GM23338 (cell line): ENCODE measurements around the gene NPAS2. TPM values are rescaled to one million over a fixed set of nuclear protein-coding genes. Genes with fewer than 3 reads are reported as not detected.

Source experiments
- ATAC-seq: fragments of 200-7000 bp; cut with Tn5 transposase; 3 replicates; pipeline ENCODE4 v1.9.1; 2020
- DNase-seq: peaks from one replicate; pipeline ENCODE4 v3.0.0-alpha.2; 2015; ENCODE audit warnings: low spot score
- H2AFZ ChIP-seq: fragments of 200-600 bp; sonication (generic); 2 replicates; pipeline ENCODE4 v1.8.0; 2016; ENCODE audit warnings: antibody characterized with exemption, mild to moderate bottlenecking, moderate library complexity
- H3F3A ChIP-seq: fragments of 200-600 bp; sonication (generic); replicated peaks from 2 replicates; pipeline ENCODE4 v1.8.0; 2017; ENCODE audit warnings: antibody characterized with exemption, mixed run types, low read depth
- H3K27ac ChIP-seq: fragments of 200-600 bp; sonication (generic); 2 replicates; pipeline ENCODE4 v1.6.1; 2016; ENCODE audit warnings: low read depth
- H3K27me3 ChIP-seq: fragments of 200-600 bp; sonication (generic); 2 replicates; pipeline ENCODE4 v1.8.0; 2016; ENCODE audit warnings: mild to moderate bottlenecking, mixed run types, moderate library complexity; ENCODE audit not compliant: insufficient read depth
- H3K36me3 ChIP-seq: fragments of 200-600 bp; sonication (generic); 2 replicates; pipeline ENCODE4 v1.8.0; 2016; ENCODE audit warnings: mild to moderate bottlenecking; ENCODE audit not compliant: insufficient read depth
- H3K4me1 ChIP-seq: fragments of 200-600 bp; sonication (generic); 2 replicates; pipeline ENCODE4 v1.8.0; 2016; ENCODE audit warnings: mild to moderate bottlenecking, moderate library complexity; ENCODE audit not compliant: insufficient read depth
- H3K4me2 ChIP-seq: fragments of 200-600 bp; sonication (generic); 2 replicates; pipeline ENCODE4 v1.7.1; 2017; ENCODE audit warnings: mixed run types
- H3K4me3 ChIP-seq: fragments of 200-600 bp; sonication (generic); 2 replicates; pipeline ENCODE4 v1.6.1; 2016; ENCODE audit warnings: mixed run types
- H3K79me2 ChIP-seq: fragments of 200-600 bp; sonication (generic); replicated peaks from 2 replicates; pipeline ENCODE4 v1.8.0; 2017; ENCODE audit warnings: mild to moderate bottlenecking; ENCODE audit not compliant: insufficient read depth
- H3K9me2 ChIP-seq: fragments of 200-600 bp; sonication (generic); 2 replicates; pipeline ENCODE4 v1.8.0; 2017; ENCODE audit not compliant: insufficient read depth
- H4K20me1 ChIP-seq: fragments of 200-600 bp; sonication (generic); replicated peaks from 2 replicates; pipeline ENCODE4 v1.8.0; 2017; ENCODE audit warnings: mild to moderate bottlenecking; ENCODE audit not compliant: insufficient read depth
- H3K27ac Mint-ChIP-seq: 2 replicates; pipeline ENCODE4 v1.8.0; 2020; ENCODE audit warnings: inconsistent platforms, mild to moderate bottlenecking, moderate library complexity, mixed read lengths
- H3K27me3 Mint-ChIP-seq: 3 replicates; pipeline ENCODE4 v1.8.0; 2022; ENCODE audit warnings: low read depth, mild to moderate bottlenecking, moderate library complexity, mixed read lengths, inconsistent platforms; ENCODE audit not compliant: insufficient read depth, poor library complexity
- H3K36me3 Mint-ChIP-seq: 3 replicates; pipeline ENCODE4 v1.8.0; 2021; ENCODE audit warnings: low read depth, mild to moderate bottlenecking, inconsistent platforms, moderate library complexity, mixed read lengths
- H3K4me1 Mint-ChIP-seq: 3 replicates; pipeline ENCODE4 v1.8.0; 2020; ENCODE audit warnings: mild to moderate bottlenecking, inconsistent platforms, mixed read lengths
- H3K4me3 Mint-ChIP-seq: 3 replicates; pipeline ENCODE4 v1.8.0; 2021; ENCODE audit warnings: moderate library complexity, mild to moderate bottlenecking, inconsistent platforms, mixed read lengths
- H3K9me3 Mint-ChIP-seq: 3 replicates; pipeline ENCODE4 v1.8.0; 2020; ENCODE audit warnings: moderate library complexity, mild to moderate bottlenecking, inconsistent platforms, mixed read lengths
- CREB1 ChIP-seq: fragments of 250-450 bp; sonication (Bioruptor Pico); IDR thresholded peaks from 2 replicates; pipeline ENCODE4 v1.5.0; 2020; ENCODE audit warnings: low read depth, mild to moderate bottlenecking, moderate library complexity
- ETS1 ChIP-seq: IDR thresholded peaks from 2 replicates; pipeline ENCODE4 v1.6.1; 2016; ENCODE audit warnings: antibody characterized with exemption
- EZH2 ChIP-seq: fragments of 200-600 bp; sonication (generic); IDR thresholded peaks from one replicate; pipeline ENCODE4 v1.8.0; 2017; ENCODE audit warnings: antibody characterized with exemption, mild to moderate bottlenecking, low read depth; ENCODE audit not compliant: unreplicated experiment
- EZH2phosphoT487 ChIP-seq: fragments of 200-600 bp; sonication (generic); IDR thresholded peaks from one replicate; pipeline ENCODE4 v1.8.1; 2018; ENCODE audit warnings: antibody characterized with exemption; ENCODE audit not compliant: unreplicated experiment
- NANOG ChIP-seq: IDR thresholded peaks from 2 replicates; pipeline ENCODE4 v1.6.1; 2016; ENCODE audit warnings: antibody characterized with exemption, borderline replicate concordance
- POLR2AphosphoS5 ChIP-seq: IDR thresholded peaks from 2 replicates; pipeline ENCODE4 v1.6.1; 2016; ENCODE audit warnings: antibody characterized with exemption, low read depth
- REST ChIP-seq: IDR thresholded peaks from one replicate; pipeline ENCODE4 v1.6.1; 2018; ENCODE audit warnings: antibody characterized with exemption; ENCODE audit not compliant: unreplicated experiment
- STAT1 ChIP-seq: IDR thresholded peaks from one replicate; pipeline ENCODE4 v1.6.1; 2016; ENCODE audit warnings: antibody characterized with exemption; ENCODE audit not compliant: unreplicated experiment
- ZNF114 ChIP-seq: fragments of 250-450 bp; sonication (Bioruptor Pico); IDR thresholded peaks from 2 replicates; pipeline ENCODE4 v1.5.0; 2020; ENCODE audit warnings: mild to moderate bottlenecking, moderate library complexity
- polyA plus RNA-seq: library from polyadenylated mRNA; unstranded; fragments of >200 nt; fragmentation: Nextera tagmentation; extraction: Ambion mirVana; gene quantifications from 2 replicates; pipeline ENCODE4 v1.2.1, GENCODE V29; 2016
- total RNA-seq: library from RNA; depleted of rRNA; stranded (reverse); fragments of >200 nt; shearing (Covaris generic); gene quantifications from 2 replicates; pipeline ENCODE4 v1.2.3, GENCODE V29; 2014

Gene NPAS2
- total and polyA plus RNA-seq, 2 experiments from 2014 or later: 0.56 to 1.1 TPM

GRCh38 chr2:100948942-100949811 is 129.2 kb downstream of the NPAS2 start:
- Histone ChIP-seq H3F3A (no peaks in the 10 kb centered on the region), H3K27me3 (no peaks in the 10 kb centered on the region), H3K4me1 (peaks cover 16% of the 10 kb centered on the region), H3K4me2 (peak overlapping the region; percentile 29; the same call in 1 of the 2 replicates), H3K79me2 (no peaks in the 10 kb centered on the region), H3K36me3 (no peaks in the 10 kb centered on the region), H3K4me3 (no peak overlapping the region), H4K20me1 (no peaks in the 10 kb centered on the region), H3K9me2 (peaks cover 21% of the 10 kb centered on the region), H3K27ac (no peak overlapping the region), H2AFZ (no peak overlapping the region)
- Mint-ChIP-seq H3K27me3 (peaks cover 1% of the 10 kb centered on the region), H3K36me3 (no peaks in the 10 kb centered on the region; the same call in 2 of the 3 replicates), H3K4me3 (no peak overlapping the region), H3K27ac (peak overlapping the region; percentile 11; the same call in 1 of the 2 replicates), H3K9me3 (no peaks in the 10 kb centered on the region; the same call in 2 of the 3 replicates), H3K4me1 (peaks cover 27% of the 10 kb centered on the region)
- TF ChIP-seq POLR2AphosphoS5 (no peak), CREB1 (CRISPR knock-in tag) (no peak), EZH2 (no peak), REST (no peak)
- DNase-seq (no peak), ATAC-seq (no peak)

GRCh38 chr2:100952512-100952911 is 132.6 kb downstream of the NPAS2 start:
- H2AFZ ChIP-seq: no peak overlapping the region
- H3K27me3 ChIP-seq: no peaks in the 10 kb centered on the region
- peaks cover 19% of the 10 kb centered on the region for H3K9me2 ChIP-seq
- no peaks in the 10 kb centered on the region for H3K9me3 Mint-ChIP-seq
- DNase-seq (no peak), ATAC-seq (no peak)
- no peak overlapping the region for H3K27ac ChIP-seq
- no peaks in the 10 kb centered on the region for H3K36me3 ChIP-seq
- H3K4me3 Mint-ChIP-seq: no peak overlapping the region
- no peak overlapping the region for H3K27ac Mint-ChIP-seq
- peaks cover 16% of the 10 kb centered on the region for H3K4me1 ChIP-seq
- no peak for TF ChIP-seq ZNF114
- TF ChIP-seq ETS1: no peak
- no peak for TF ChIP-seq STAT1
- no peak for TF ChIP-seq EZH2phosphoT487
- TF ChIP-seq NANOG: no peak
- TF ChIP-seq POLR2AphosphoS5: no peak
- H3K4me3 ChIP-seq: no peak overlapping the region
- H3K4me1 Mint-ChIP-seq: peaks cover 27% of the 10 kb centered on the region
- no peak overlapping the region for H3K4me2 ChIP-seq
- H4K20me1 ChIP-seq: no peaks in the 10 kb centered on the region
- H3F3A ChIP-seq: no peaks in the 10 kb centered on the region
- H3K36me3 Mint-ChIP-seq: no peaks in the 10 kb centered on the region
- no peaks in the 10 kb centered on the region for H3K79me2 ChIP-seq
- peaks cover 4% of the 10 kb centered on the region for H3K27me3 Mint-ChIP-seq
